AG08395 (cell line): ENCODE results near the gene ATOSA.

ENCODE experiments used
- DNase-seq: peaks from one replicate; pipeline ENCODE4 v3.0.0; 2012; ENCODE audit warnings: mixed read lengths, low spot score

The ATOSA gene

GRCh38 chr15:52679232-52680040 is at the start of gene ATOSA:
Gene ATOSA (minus strand): TSS chr15:52679388. CDS start chr15:52678021, 1,367 bp downstream.
- peak; percentile 94 for DNase-seq

GRCh38 chr15:52728899-52729298 is 49.7 kb upstream of the ATOSA start:
- DNase-seq: peak; percentile 50

- DNase-seq: no peak
These were observed 48.6 kb upstream of the ATOSA start for GRCh38 chr15:52727815-52728214.

GRCh38 chr15:52726195-52726594 is 47.0 kb upstream of the ATOSA start:
- no peak for DNase-seq

GRCh38 chr15:52718551-52718950 is 39.4 kb upstream of the ATOSA start:
- no peak for DNase-seq

GRCh38 chr15:52717924-52718323 is 38.7 kb upstream of the ATOSA start:
- DNase-seq: no peak

GRCh38 chr15:52717481-52717880 is 38.3 kb upstream of the ATOSA start:
- DNase-seq: no peak

GRCh38 chr15:52716536-52716935 is 37.3 kb upstream of the ATOSA start:
- no peak for DNase-seq

- no peak for DNase-seq
These were observed 36.2 kb upstream of the ATOSA start for GRCh38 chr15:52715411-52715810.

- no peak for DNase-seq
These were observed 35.8 kb upstream of the ATOSA start for GRCh38 chr15:52714968-52715367.

GRCh38 chr15:52710708-52711389 is 31.7 kb upstream of the ATOSA start:
- no peak for DNase-seq

GRCh38 chr15:52710050-52710707 is 31.0 kb upstream of the ATOSA start:
- DNase-seq: no peak

- DNase-seq: no peak
These were observed 30.2 kb upstream of the ATOSA start for GRCh38 chr15:52709187-52709981.

- no peak for DNase-seq
These were observed 26.9 kb upstream of the ATOSA start for GRCh38 chr15:52706091-52706490.

- DNase-seq: no peak
These were observed 23.2 kb upstream of the ATOSA start for GRCh38 chr15:52702390-52702789.

GRCh38 chr15:52699457-52699856 is 20.3 kb upstream of the ATOSA start:
- DNase-seq: no peak

- DNase-seq: no peak
These were observed 19.3 kb upstream of the ATOSA start for GRCh38 chr15:52698514-52698913.

GRCh38 chr15:52697051-52697450 is 17.9 kb upstream of the ATOSA start:
- DNase-seq: no peak

GRCh38 chr15:52695154-52695553 is 16.0 kb upstream of the ATOSA start:
- DNase-seq: no peak

- DNase-seq: no peak
These were observed 10.4 kb upstream of the ATOSA start for GRCh38 chr15:52689562-52689961.

- no peak for DNase-seq
These were observed 4.4 kb upstream of the ATOSA start for GRCh38 chr15:52683580-52683979.

- no peak for DNase-seq
These were observed 3.6 kb upstream of the ATOSA start for GRCh38 chr15:52682781-52683180.
